Left forelimb (tissue), 1 donor: Measurements from ENCODE around the gene IFIH1.

Experiments used
- DNase-seq: peaks from one replicate; pipeline ENCODE4 v3.0.0-alpha.2; 2018; ENCODE audit warnings: low spot score

The IFIH1 gene

GRCh38 chr2:162257425-162257824 lies 61.1 kb downstream of the IFIH1 start:
- DNase-seq, result no peak

DNA sequence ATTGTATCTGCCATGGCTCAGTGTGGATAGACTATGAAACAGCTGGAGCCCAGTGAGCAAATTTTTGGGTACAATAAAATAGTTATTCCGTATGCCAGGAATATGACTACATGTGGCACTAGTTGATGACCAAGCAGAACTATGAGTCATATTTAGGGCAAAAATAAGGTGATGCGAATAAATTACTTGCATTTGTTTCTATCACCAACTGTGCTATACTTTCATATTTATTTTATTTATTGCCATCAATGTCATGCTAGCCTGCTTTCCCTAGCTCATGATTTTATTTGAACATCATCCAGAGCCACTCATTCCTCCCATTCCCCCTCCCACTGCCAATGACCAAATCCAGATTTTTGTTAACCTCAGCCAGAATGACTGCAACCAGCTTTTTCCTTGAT lies 61.9 kb downstream of the IFIH1 start:
- DNase-seq, result no peak

DNA sequence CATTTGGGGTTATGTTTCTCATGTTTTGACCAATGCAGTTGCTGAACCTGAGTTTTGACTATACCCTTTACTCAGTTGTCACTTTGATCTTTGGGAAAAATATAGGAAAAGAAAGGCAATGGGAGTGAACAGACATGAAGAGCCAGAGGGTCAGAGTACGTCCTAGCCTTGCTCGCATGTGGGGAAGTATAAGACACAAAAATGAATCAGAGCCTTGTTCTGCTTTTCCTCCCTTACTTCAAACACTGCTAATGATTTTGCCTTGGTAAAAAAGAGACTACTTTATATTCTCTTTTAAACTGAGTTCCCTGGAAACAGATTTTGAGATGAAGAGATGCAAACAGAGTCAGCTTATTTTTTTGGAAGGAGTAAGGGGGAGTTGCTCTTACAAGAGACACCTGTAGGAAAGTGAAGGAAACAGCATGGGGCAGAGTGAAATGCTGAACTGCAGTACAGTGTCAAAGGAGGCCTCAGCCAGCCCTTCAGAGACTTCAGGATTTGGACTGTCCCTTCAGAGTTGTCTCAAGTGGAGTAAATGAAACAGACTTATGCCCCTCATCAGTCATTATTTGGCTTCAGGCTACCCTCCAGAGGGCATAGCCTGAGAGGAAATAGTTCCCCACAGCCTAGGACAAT lies 64.1 kb downstream of the IFIH1 start:
- no peak for DNase-seq

GRCh38 chr2:162253435-162253834 lies 65.0 kb downstream of the IFIH1 start:
- DNase-seq, result no peak

- DNase-seq, result no peak
These were observed 66.3 kb downstream of the IFIH1 start for GRCh38 chr2:162252153-162252552.

GRCh38 chr2:162245781-162246180 lies 72.7 kb downstream of the IFIH1 start:
- DNase-seq, result no peak

DNA sequence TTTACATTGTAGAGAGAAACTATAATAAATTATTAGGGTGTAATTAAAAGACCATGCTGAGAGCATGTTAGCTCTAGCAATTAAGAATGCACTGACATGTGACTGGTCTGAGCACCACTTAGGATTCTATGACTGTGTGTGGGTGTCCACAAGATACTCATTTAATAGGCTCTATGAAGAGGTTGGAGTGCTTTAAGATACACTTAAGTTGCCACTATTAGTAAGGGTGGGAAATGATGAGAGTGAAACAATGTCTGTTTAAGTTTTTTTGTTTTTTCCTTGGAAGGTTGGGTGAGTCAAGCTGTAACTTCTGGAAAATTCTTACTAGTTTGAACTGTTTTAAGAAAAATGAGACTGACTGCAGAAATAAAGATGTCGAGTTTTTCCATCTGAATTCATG lies 73.4 kb downstream of the IFIH1 start:
- DNase-seq, result no peak

DNA sequence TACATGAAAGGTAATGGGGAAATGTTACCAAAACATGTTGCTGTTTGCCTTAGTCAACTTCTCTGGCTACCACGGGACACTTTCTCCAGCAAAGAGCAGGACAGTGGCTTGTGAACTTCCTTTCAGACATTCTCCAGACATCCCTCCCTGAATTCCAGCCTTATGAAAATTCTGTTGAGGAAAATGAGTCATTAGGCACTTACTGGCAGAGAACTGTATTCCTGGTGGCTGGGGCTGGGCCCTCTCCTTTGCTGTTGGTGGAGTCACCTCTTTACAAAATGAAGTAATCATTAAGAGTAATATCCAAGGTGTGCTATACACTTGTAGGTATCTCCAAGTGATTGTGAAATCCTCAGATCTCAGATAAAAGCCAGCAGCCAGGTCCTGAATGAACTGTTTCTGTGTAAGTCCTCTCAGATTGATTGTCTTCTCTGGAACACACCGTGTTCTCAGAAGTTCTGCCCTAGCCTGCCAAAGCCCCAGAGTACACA lies 73.9 kb downstream of the IFIH1 start:
- DNase-seq, result no peak

GRCh38 chr2:162243715-162244114 lies 74.8 kb downstream of the IFIH1 start:
- DNase-seq, result no peak

GRCh38 chr2:162243294-162243693 lies 75.2 kb downstream of the IFIH1 start, which contains the start of gene FAP:
Gene FAP, minus strand, starts transcription at chr2:162243445. Its CDS starts 118 bp downstream, at chr2:162243327.
- no peak for DNase-seq

GRCh38 chr2:162242586-162243280 lies 75.8 kb downstream of the IFIH1 start:
- DNase-seq, result no peak

GRCh38 chr2:162241571-162241970 lies 76.9 kb downstream of the IFIH1 start:
- DNase-seq, result no peak

DNA sequence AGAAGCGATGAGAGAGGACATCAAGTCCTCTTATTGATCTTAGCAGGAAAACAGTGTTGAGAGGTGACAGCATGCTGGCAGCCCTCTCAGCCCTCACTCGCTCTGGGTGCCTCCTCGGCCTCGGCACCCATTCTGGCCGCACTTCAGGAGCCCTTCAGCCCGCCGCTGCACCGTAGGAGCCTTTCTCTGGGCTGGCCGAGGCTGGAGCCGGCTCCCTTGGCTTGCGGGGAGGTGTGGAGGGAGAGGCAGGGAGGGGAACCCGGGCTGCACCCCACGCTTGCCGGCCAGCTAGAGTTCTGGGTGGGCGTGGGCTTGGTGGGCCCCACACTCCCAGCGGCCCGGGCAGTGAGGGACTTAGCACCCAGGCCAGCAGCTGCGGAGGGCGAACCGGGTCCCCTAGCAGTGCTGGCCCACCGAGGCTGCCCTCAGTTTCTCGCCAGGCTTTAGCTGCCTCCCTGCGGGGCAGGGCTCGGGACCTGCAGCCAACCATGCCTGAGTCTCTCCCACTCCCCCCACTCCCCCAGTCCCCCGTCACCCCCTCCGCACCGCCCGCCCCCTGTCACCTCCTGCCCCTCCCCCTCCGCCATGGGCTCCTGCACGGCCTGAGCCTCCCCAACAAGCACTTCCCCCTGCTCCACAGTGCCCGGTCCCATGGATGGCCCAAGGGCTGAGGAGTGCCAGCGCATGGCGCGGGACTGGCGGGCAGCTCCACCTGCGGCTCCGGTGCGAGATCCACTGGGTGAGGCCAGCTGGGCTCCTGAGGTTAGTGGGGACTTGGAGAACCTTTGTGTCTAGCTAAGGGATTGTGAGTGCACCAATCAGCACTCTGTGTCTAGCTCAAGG lies 83.6 kb downstream of the IFIH1 start:
- DNase-seq, result no peak

DNA sequence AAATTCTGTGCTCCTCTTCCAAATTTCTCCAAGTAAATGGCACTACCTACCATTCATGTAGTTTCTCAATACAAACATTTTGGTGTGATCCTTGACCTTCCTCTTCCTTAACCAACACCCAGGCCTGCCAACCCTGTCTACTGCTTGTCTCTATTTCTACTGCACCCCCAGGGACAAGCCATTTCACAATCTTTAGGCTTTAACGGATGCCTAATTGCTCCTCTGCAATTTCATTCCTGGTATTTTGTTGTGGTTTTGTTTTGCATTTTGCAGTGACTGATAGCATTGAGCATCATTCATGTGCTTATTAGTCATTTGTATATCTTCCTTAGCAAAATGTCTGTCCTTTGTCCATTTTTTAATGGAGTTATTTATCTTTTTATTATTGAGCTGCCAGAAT lies 85.3 kb downstream of the IFIH1 start:
- DNase-seq, result no peak

DNA sequence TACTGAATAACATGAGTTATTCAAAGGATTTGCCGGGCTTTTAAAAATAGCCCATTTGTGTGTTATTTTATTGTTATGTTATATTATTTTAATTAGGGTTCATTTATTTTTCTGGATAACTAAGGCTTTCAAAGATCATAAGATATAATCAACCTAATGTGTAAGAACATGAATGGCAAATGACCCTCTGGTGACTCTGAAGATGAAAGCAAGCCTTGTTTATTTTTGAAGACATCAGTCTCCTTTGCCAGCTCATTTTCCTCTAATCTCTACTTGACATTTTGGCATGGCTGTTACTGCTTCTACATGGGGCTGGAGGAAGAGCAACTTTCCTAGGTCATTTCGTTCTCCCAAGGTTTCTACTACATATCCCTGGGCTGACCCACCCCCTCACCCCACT lies 85.8 kb downstream of the IFIH1 start:
- no peak for DNase-seq

GRCh38 chr2:162232027-162232426 lies 86.5 kb downstream of the IFIH1 start:
- DNase-seq, result no peak

GRCh38 chr2:162230761-162231160 lies 87.7 kb downstream of the IFIH1 start:
- no peak for DNase-seq

DNA sequence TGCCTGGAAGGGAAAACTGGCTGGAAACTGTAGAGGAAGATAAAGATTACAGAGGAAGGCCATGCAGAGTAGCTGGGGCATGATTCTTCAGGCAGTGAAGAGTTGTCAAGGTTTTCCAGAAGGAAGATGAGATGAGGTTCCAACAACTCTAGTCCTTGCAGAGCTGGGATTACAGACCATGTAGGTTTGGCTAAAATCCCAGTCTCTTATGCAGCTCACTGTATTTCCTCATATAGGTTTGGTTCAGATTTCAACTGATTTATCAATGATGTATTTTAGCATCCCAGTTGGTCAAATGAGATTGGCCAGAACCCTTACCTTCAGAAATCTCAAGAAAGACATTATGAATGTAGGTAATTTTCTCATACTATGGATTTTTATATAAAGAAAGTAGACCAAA lies 91.6 kb downstream of the IFIH1 start:
- DNase-seq, result no peak

DNA sequence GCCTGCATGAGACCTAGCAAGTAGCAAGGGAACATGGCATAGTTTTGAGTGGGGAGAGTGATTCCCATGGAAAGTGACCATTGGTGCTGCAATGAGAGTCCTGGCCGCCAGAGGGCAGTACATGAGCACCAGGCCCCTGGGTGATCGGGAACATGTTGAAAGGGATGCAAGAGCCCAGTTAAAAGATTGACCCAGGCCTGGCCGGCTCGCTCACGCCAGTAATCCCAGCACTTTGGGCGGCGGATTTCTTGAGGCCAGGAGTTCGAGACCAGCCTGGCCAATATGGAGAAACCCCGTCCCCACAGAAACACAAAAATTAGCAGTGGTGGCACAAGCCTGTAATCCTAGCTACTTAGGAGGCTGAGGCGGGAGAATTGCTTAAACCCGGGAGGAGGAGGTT lies 97.4 kb downstream of the IFIH1 start:
- DNase-seq, result no peak

DNA sequence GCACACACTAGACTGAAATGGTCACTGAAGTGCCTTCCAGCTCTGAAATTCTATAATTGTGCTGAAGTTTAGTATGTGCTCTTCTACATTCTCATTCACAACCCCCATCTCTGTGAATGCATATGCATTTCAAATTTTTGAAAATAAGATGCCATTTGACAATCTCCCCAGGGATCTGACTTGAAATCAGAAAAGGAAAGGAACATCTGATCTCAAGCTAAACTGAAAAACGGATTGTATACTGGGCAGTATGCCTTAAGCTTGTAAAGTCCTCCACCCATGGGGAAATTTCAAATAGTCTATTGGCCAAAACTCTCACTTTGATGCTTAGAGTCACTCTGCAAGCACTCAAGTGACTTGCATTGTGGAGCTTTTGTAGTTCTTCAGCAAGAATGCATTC lies 98.1 kb downstream of the IFIH1 start:
- no peak for DNase-seq

- DNase-seq, result no peak
These were observed 99.1 kb downstream of the IFIH1 start for GRCh38 chr2:162219426-162219825.

- DNase-seq, result no peak
These were observed 100.9 kb downstream of the IFIH1 start for GRCh38 chr2:162217598-162217997.
